Muscle layer of colon (tissue), 2 donors: ENCODE measurements around the gene LDLRAD4.

Experiments
- H3K27ac ChIP-seq: one replicate; pipeline ENCODE4 v1.7.0; 2013; ENCODE audit warnings: low read depth, mild to moderate bottlenecking, low read length, moderate library complexity
- H3K27me3 ChIP-seq, 2 donors: one replicate each; pipeline ENCODE4 v1.7.0; 2013; ENCODE audit warnings: low read length in 2 of 2, mild to moderate bottlenecking in 2 of 2; ENCODE audit not compliant: insufficient read depth in 2 of 2, control insufficient read depth in 1 of 2
- H3K36me3 ChIP-seq: one replicate; pipeline ENCODE4 v1.7.0; 2013; ENCODE audit warnings: mild to moderate bottlenecking, low read length; ENCODE audit not compliant: insufficient read depth
- H3K4me1 ChIP-seq: one replicate; pipeline ENCODE4 v1.7.0; 2013; ENCODE audit warnings: mild to moderate bottlenecking, low read length; ENCODE audit not compliant: insufficient read depth
- H3K4me3 ChIP-seq, 2 donors: one replicate each; pipeline ENCODE4 v1.7.0; 2013; ENCODE audit warnings: low read length in 2 of 2, low read depth in 1 of 2, mild to moderate bottlenecking in 1 of 2, moderate library complexity in 1 of 2
- H3K9ac ChIP-seq: one replicate; pipeline ENCODE4 v1.7.0; 2013; ENCODE audit warnings: low read length
- H3K9me3 ChIP-seq: one replicate; pipeline ENCODE4 v1.7.0; 2013; ENCODE audit warnings: mild to moderate bottlenecking, low read length
- donor health status: abdominal sarcoma.
- donor health status: Adenocarcinoma of cecum.

Gene LDLRAD4

GRCh38 chr18:13241083-13241892 is 22.7 kb downstream of the LDLRAD4 start:
- Histone ChIP-seq H3K9me3 (no peaks in the 10 kb centered on the region), H3K4me3 (no peak overlapping the region), H3K36me3 (no peaks in the 10 kb centered on the region), H3K27me3 (no peaks in the 10 kb centered on the region), H3K9ac (no peak overlapping the region), H3K4me1 (peaks cover 14% of the 10 kb centered on the region), H3K27ac (no peak overlapping the region)

DNA sequence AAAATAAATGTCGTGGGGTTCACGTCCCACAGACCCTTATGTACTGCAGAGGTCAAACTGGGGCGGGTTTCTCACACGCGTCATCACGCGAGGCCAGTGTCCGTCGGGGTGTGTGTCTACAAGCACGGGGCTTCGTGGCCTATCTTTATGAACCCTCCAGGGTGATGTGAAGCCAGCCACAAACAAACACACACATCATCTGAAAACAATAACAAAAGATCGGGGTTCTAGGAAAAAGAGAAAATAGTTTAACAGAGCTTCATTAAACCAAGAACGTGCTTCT is 23.3 kb downstream of the LDLRAD4 start:
- H3K4me1 ChIP-seq, result peaks cover 9% of the 10 kb centered on the region
- no peaks in the 10 kb centered on the region for H3K9me3 ChIP-seq
- no peaks in the 10 kb centered on the region for H3K27me3 ChIP-seq
- no peak overlapping the region for H3K4me3 ChIP-seq
- H3K9ac ChIP-seq, result no peak overlapping the region
- H3K36me3 ChIP-seq, result no peaks in the 10 kb centered on the region
- H3K27ac ChIP-seq, result no peak overlapping the region

GRCh38 chr18:13242797-13243196 is 24.2 kb downstream of the LDLRAD4 start:
- no peak overlapping the region for H3K9ac ChIP-seq
- H3K9me3 ChIP-seq, result no peaks in the 10 kb centered on the region
- H3K27me3 ChIP-seq, result no peaks in the 10 kb centered on the region

GRCh38 chr18:13243363-13243762 is 24.8 kb downstream of the LDLRAD4 start:
- Histone ChIP-seq H3K27me3 (no peaks in the 10 kb centered on the region), H3K9me3 (no peaks in the 10 kb centered on the region), H3K36me3 (no peaks in the 10 kb centered on the region), H3K9ac (no peak overlapping the region), H3K27ac (no peak overlapping the region), H3K4me3 (no peak overlapping the region), H3K4me1 (no peaks in the 10 kb centered on the region)

More at GRCh38 chr18:13242797-13243196, 24.2 kb downstream of the LDLRAD4 start:
- Histone ChIP-seq H3K36me3 (no peaks in the 10 kb centered on the region), H3K27ac (no peak overlapping the region), H3K4me1 (no peaks in the 10 kb centered on the region), H3K4me3 (no peak overlapping the region)

DNA sequence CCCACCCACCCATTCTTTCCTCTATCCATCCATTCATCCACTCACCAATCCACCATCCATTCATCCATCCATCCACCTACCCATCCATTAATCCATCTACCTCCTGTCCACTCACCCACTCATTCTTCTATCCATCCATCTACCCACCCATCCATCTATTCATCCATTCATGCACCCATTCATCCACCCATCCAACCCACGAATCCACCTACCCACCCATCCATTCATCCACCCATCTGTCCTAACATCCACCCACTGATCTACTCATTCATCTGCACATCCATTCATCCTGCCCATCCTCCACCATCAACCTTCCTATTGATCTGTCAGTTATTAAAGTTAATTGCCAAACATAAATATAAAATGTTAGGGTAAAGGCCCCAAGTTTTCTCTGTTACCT is 25.6 kb downstream of the LDLRAD4 start:
- Histone ChIP-seq H3K27me3 (no peaks in the 10 kb centered on the region), H3K4me3 (no peak overlapping the region), H3K4me1 (no peaks in the 10 kb centered on the region), H3K9me3 (no peaks in the 10 kb centered on the region), H3K27ac (no peak overlapping the region), H3K36me3 (no peaks in the 10 kb centered on the region), H3K9ac (no peak overlapping the region)

DNA sequence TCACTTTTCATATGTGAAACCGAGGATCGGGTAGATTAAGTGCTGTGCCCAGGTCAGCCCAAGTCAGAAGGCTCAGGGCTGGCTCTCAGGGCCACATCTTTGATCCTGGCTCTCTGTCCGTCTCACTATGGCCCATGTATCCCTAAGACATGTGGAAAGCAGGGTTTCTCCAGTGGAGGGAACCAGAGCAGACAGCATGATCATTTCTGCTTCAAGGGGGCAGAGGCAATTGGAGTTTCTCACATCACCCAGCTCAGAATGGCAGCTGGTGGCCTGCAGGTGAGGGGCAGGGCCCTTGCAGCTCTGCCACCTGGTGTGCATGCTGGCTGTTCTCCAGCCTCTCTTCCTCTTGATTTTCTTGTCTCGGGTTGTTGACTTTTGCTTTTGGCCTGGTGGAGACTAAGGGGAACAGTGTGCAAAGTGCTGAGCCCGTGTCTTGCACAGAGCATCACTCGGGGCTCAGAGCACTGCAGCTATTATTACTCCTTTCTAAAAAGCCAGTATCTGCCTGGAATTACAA is 27.0 kb downstream of the LDLRAD4 start:
- no peak overlapping the region for H3K4me3 ChIP-seq
- H3K4me1 ChIP-seq, result no peaks in the 10 kb centered on the region
- H3K9ac ChIP-seq, result no peak overlapping the region
- H3K9me3 ChIP-seq, result no peaks in the 10 kb centered on the region
- H3K27ac ChIP-seq, result no peak overlapping the region
- no peaks in the 10 kb centered on the region for H3K36me3 ChIP-seq
- H3K27me3 ChIP-seq, result no peaks in the 10 kb centered on the region

DNA sequence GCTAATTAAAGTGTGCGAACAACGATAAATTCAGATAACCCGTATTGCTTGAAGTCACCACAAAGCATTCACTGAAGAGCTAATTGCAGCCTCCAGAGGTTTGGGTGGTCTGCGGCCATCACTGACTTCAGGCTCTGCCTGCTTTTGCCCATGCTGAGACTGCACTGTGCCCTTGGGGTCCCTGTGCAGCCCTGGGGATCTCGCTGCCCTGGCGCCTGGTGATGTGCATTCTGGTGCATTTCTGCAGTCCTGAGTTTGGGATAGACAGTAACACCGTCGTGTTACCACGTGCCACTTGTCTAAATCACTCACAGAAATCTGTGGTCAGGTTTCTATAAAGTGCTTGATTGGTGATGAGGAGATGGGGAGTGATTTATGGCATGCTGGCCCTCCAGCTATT is 27.6 kb downstream of the LDLRAD4 start:
- no peaks in the 10 kb centered on the region for H3K27me3 ChIP-seq

GRCh38 chr18:13246591-13246990 is 28.0 kb downstream of the LDLRAD4 start:
- H3K4me3 ChIP-seq, result no peak overlapping the region
- H3K9me3 ChIP-seq, result no peaks in the 10 kb centered on the region
- no peaks in the 10 kb centered on the region for H3K27me3 ChIP-seq
- H3K4me1 ChIP-seq, result no peaks in the 10 kb centered on the region
- no peak overlapping the region for H3K9ac ChIP-seq
- no peak overlapping the region for H3K27ac ChIP-seq
- no peaks in the 10 kb centered on the region for H3K36me3 ChIP-seq

More for the DNA sequence above, 27.6 kb downstream of the LDLRAD4 start:
- H3K27ac ChIP-seq, result no peak overlapping the region
- H3K9ac ChIP-seq, result no peak overlapping the region
- H3K9me3 ChIP-seq, result no peaks in the 10 kb centered on the region
- no peaks in the 10 kb centered on the region for H3K36me3 ChIP-seq
- H3K4me1 ChIP-seq, result no peaks in the 10 kb centered on the region
- no peak overlapping the region for H3K4me3 ChIP-seq

- no peaks in the 10 kb centered on the region for H3K4me1 ChIP-seq
- no peaks in the 10 kb centered on the region for H3K9me3 ChIP-seq
- no peaks in the 10 kb centered on the region for H3K27me3 ChIP-seq
- no peaks in the 10 kb centered on the region for H3K36me3 ChIP-seq
- no peak overlapping the region for H3K9ac ChIP-seq
- H3K4me3 ChIP-seq, result no peak overlapping the region
- no peak overlapping the region for H3K27ac ChIP-seq
These were observed 28.9 kb downstream of the LDLRAD4 start for GRCh38 chr18:13247506-13247905.

DNA sequence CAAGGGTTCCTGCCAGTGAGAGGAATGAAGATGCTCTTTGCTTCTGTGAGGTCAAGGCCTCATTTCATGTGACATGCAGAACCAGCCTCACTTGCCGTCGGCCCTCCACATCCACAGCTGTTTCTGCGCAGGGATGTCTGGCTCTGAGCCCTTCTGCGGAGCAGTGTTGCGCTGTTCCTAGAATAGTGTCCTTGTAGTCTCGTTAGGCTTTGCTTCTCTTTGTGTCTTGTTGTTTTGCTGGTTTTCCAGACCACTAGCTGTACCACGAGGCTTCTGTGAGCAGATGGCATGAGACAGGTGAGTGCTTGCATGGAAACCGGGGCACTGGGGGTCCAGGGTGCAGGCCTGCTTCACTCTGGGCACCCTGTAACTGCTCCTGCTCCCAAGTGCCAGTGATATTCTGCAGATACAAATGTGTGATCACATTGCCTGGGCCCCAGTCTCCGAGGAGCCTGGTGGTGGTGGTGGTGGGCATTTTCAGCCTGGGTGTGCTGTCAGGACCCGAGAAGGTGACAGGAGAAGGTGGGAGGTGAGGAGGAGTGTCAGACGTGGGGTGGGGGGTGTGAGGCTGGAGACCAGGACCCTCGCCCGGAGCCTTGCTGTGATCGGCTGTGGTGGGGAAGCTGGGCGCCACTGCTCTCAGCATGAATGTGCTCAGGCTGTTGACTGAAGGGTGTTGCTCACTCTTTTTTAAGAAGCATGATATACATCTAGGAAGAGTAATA is 34.3 kb downstream of the LDLRAD4 start:
- H3K27ac ChIP-seq, result no peak overlapping the region
- no peaks in the 10 kb centered on the region for H3K4me1 ChIP-seq
- H3K36me3 ChIP-seq, result no peaks in the 10 kb centered on the region
- H3K4me3 ChIP-seq, result no peak overlapping the region
- no peak overlapping the region for H3K9ac ChIP-seq
- no peaks in the 10 kb centered on the region for H3K27me3 ChIP-seq
- H3K9me3 ChIP-seq, result no peaks in the 10 kb centered on the region

- no peaks in the 10 kb centered on the region for H3K4me1 ChIP-seq
- no peaks in the 10 kb centered on the region for H3K9me3 ChIP-seq
- H3K36me3 ChIP-seq, result no peaks in the 10 kb centered on the region
- H3K27me3 ChIP-seq, result no peaks in the 10 kb centered on the region
- H3K9ac ChIP-seq, result no peak overlapping the region
- H3K27ac ChIP-seq, result no peak overlapping the region
- no peak overlapping the region for H3K4me3 ChIP-seq
These were observed 35.5 kb downstream of the LDLRAD4 start for GRCh38 chr18:13253786-13254688.
